GM18511 (cell line): ENCODE measurements around the gene CCR8.
"Not testable (repeated sequence)": the region's sequence is repeated elsewhere in the genome, so short reads cannot be mapped to it uniquely, and the experiment has no call there.

Experiments used
- ATAC-seq: cut with Tn5 transposase; IDR thresholded peaks from one replicate; pipeline ENCODE4 v1.9.1; 2021; ENCODE audit warnings: mild to moderate bottlenecking, moderate library complexity; ENCODE audit not compliant: unreplicated experiment

CCR8 gene

GRCh38 chr3:39313289-39313688 lies 16.2 kb upstream of the CCR8 start:
- ATAC-seq, result no peak

- no peak for ATAC-seq
These were observed 14.1 kb upstream of the CCR8 start for GRCh38 chr3:39315420-39315819.

- no peak for ATAC-seq
These were observed 11.8 kb upstream of the CCR8 start for GRCh38 chr3:39317571-39318169.

- no peak for ATAC-seq
These were observed 11.2 kb upstream of the CCR8 start for GRCh38 chr3:39318301-39318700.

- ATAC-seq, result no peak
These were observed 10.3 kb upstream of the CCR8 start for GRCh38 chr3:39319249-39319648.

GRCh38 chr3:39321574-39321983 lies 7.9 kb upstream of the CCR8 start:
- ATAC-seq, result not testable (repeated sequence)

GRCh38 chr3:39322209-39322715 lies 7.2 kb upstream of the CCR8 start:
- not testable (repeated sequence) for ATAC-seq

GRCh38 chr3:39322936-39323335 lies 6.6 kb upstream of the CCR8 start:
- ATAC-seq, result no peak

- no peak for ATAC-seq
These were observed 6.0 kb upstream of the CCR8 start for GRCh38 chr3:39323494-39323893.

GRCh38 chr3:39325236-39325635 lies 4.3 kb upstream of the CCR8 start:
- ATAC-seq, result no peak

GRCh38 chr3:39327053-39327745 lies 2.3 kb upstream of the CCR8 start:
- no peak for ATAC-seq

GRCh38 chr3:39327746-39328349 lies 1.7 kb upstream of the CCR8 start:
- peak; percentile 72 for ATAC-seq

GRCh38 chr3:39330824-39331223 lies 1.3 kb downstream of the CCR8 start:
- ATAC-seq, result no peak

- no peak for ATAC-seq
These were observed 3.0 kb downstream of the CCR8 start for GRCh38 chr3:39332525-39332924.

- no peak for ATAC-seq
These were observed 4.1 kb downstream of the CCR8 start for GRCh38 chr3:39333607-39334006.

- no peak for ATAC-seq
These were observed 4.7 kb downstream of the CCR8 start for GRCh38 chr3:39334205-39334604.

- no peak for ATAC-seq
These were observed 8.7 kb downstream of the CCR8 start for GRCh38 chr3:39338201-39338600.

- no peak for ATAC-seq
These were observed 9.6 kb downstream of the CCR8 start for GRCh38 chr3:39339086-39339485.

- ATAC-seq, result no peak
These were observed 13.7 kb downstream of the CCR8 start for GRCh38 chr3:39343076-39343717.

- no peak for ATAC-seq
These were observed 14.3 kb downstream of the CCR8 start for GRCh38 chr3:39343760-39344159.

GRCh38 chr3:39344746-39345344 lies 15.3 kb downstream of the CCR8 start:
- no peak for ATAC-seq
